ENCODE data around the gene FAM163B.
A peak's percentile ranks its signal among the peaks of the same experiment; 100 is the strongest.

Gene FAM163B

GRCh38 chr9:133573791-133574515 is 35.2 kb downstream of the FAM163B start:
- TF ChIP-seq, protein P1, sequence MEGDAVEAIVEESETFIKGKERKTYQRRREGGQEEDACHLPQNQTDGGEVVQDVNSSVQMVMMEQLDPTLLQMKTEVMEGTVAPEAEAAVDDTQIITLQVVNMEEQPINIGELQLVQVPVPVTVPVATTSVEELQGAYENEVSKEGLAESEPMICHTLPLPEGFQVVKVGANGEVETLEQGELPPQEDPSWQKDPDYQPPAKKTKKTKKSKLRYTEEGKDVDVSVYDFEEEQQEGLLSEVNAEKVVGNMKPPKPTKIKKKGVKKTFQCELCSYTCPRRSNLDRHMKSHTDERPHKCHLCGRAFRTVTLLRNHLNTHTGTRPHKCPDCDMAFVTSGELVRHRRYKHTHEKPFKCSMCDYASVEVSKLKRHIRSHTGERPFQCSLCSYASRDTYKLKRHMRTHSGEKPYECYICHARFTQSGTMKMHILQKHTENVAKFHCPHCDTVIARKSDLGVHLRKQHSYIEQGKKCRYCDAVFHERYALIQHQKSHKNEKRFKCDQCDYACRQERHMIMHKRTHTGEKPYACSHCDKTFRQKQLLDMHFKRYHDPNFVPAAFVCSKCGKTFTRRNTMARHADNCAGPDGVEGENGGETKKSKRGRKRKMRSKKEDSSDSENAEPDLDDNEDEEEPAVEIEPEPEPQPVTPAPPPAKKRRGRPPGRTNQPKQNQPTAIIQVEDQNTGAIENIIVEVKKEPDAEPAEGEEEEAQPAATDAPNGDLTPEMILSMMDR (IDR thresholded peaks at IDR 0.05; ENCODE audit: poor library complexity, severe bottlenecking): no peak
- H3K27me3 ChIP-seq (ENCODE audit: insufficient read depth, poor library complexity, severe bottlenecking): peaks cover 29% of the 10 kb centered on the region
- H3K4me1 ChIP-seq (ENCODE audit: insufficient read depth, poor library complexity, severe bottlenecking): no peaks in the 10 kb centered on the region
- H3K4me3 ChIP-seq (ENCODE audit: severe bottlenecking): no peak overlapping the region
- no peaks in the 10 kb centered on the region for H3K36me3 ChIP-seq (ENCODE audit: low read depth)
- no peaks in the 10 kb centered on the region for H3K9me3 ChIP-seq (ENCODE audit: severe bottlenecking)
- H3K27ac ChIP-seq (ENCODE audit: poor library complexity, severe bottlenecking): no peak overlapping the region
- DNase-seq (ENCODE audit: low spot score) (no peak), ATAC-seq (ENCODE audit: low read depth) (no peak)

- no peak for DNase-seq (ENCODE audit: low spot score)
- no peaks in the 10 kb centered on the region for H3K4me1 ChIP-seq (ENCODE audit: insufficient read depth, poor library complexity, severe bottlenecking)
- TF ChIP-seq, protein P1 (IDR thresholded peaks at IDR 0.05; ENCODE audit: poor library complexity, severe bottlenecking): no peak
These were observed 36.3 kb downstream of the FAM163B start for GRCh38 chr9:133572821-133573361.

DNA sequence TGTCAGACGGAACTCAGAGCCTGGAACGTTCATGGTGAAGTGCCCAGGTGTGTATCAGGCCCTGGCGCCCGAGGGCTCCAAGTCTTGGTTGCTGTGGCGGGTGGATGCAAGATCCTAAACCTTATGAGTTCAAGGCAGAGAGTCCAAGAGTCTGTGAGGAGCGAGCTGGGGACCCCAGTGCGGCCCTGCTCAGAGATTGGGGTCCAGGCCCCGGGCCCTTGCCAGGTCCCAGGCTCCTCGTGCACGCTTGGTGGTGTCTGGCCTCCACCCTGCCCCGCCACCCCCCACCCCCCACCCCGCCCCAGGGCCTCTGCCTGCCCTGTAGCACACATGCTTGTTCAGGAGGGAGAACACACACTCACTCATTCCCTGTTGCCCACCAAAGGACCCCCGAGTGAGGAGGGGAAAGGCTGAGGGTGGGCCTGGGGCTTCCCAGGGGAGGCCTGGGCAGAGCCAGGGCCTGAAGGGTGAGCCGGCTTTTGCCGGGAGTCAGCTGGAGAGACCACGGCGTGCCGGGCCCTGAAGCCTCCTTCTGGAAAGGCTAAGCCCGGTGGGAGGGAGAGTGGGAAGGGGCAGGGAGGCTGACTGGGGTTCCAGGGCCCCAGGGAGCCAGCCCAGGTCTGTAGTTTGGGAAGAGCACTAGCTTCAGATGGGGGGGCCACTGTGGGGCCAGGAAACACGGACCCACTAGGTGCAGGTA is 37.1 kb downstream of the FAM163B start:
- H3K4me3 ChIP-seq (ENCODE audit: severe bottlenecking): no peak overlapping the region
- TF ChIP-seq, protein P1 (IDR thresholded peaks at IDR 0.05; ENCODE audit: poor library complexity, severe bottlenecking): no peak
- H3K36me3 ChIP-seq (ENCODE audit: low read depth): no peaks in the 10 kb centered on the region
- no peak overlapping the region for H3K27ac ChIP-seq (ENCODE audit: poor library complexity, severe bottlenecking)
- H3K27me3 ChIP-seq (ENCODE audit: insufficient read depth, poor library complexity, severe bottlenecking): peaks cover 25% of the 10 kb centered on the region
- DNase-seq (ENCODE audit: low spot score): no peak
- no peak for ATAC-seq (ENCODE audit: low read depth)
- no peaks in the 10 kb centered on the region for H3K9me3 ChIP-seq (ENCODE audit: severe bottlenecking)
- no peaks in the 10 kb centered on the region for H3K4me1 ChIP-seq (ENCODE audit: insufficient read depth, poor library complexity, severe bottlenecking)

More at GRCh38 chr9:133572821-133573361, 36.3 kb downstream of the FAM163B start:
- Histone ChIP-seq H3K4me3 (ENCODE audit: severe bottlenecking) (no peak overlapping the region), H3K9me3 (ENCODE audit: severe bottlenecking) (no peaks in the 10 kb centered on the region), H3K27ac (ENCODE audit: poor library complexity, severe bottlenecking) (no peak overlapping the region), H3K27me3 (ENCODE audit: insufficient read depth, poor library complexity, severe bottlenecking) (peaks cover 29% of the 10 kb centered on the region), H3K36me3 (ENCODE audit: low read depth) (no peaks in the 10 kb centered on the region)
- ATAC-seq (ENCODE audit: low read depth): peak; percentile 21; the same call in 1 of the 3 replicates

DNA sequence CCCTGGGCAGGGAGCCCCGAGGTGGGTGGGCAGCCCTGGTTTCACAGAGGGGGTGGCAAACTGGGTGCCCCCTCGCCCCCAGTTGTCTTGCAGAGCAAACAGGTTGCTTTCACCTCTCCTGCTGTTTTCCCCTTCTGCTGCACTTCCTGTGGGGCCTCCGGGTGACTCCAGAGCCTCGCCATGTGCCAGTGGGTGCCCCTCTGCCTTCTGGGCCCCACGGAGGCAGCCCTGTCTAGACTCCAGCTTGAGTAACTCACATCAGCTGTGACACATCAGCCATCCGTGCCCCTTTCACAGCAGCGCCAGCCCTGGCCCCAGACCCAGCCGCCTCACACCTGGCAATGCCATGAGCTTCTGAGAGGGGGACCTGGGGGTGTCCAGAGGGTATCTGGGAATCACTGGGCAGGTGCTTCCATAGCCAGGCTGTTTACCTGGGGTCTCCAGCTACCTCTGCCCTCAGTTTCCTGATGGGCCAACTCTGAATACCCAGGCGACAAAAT is 37.7 kb downstream of the FAM163B start:
- H3K9me3 ChIP-seq (ENCODE audit: severe bottlenecking): no peaks in the 10 kb centered on the region
- H3K27ac ChIP-seq (ENCODE audit: poor library complexity, severe bottlenecking): no peak overlapping the region
- H3K36me3 ChIP-seq (ENCODE audit: low read depth): no peaks in the 10 kb centered on the region
- H3K4me3 ChIP-seq (ENCODE audit: severe bottlenecking): no peak overlapping the region
- no peaks in the 10 kb centered on the region for H3K4me1 ChIP-seq (ENCODE audit: insufficient read depth, poor library complexity, severe bottlenecking)
- ATAC-seq (ENCODE audit: low read depth): no peak
- DNase-seq (ENCODE audit: low spot score): no peak
- TF ChIP-seq, protein P1 (IDR thresholded peaks at IDR 0.05; ENCODE audit: poor library complexity, severe bottlenecking): no peak
- H3K27me3 ChIP-seq (ENCODE audit: insufficient read depth, poor library complexity, severe bottlenecking): peaks cover 25% of the 10 kb centered on the region

Data from RWPE2 (cell line).